Psoas muscle (tissue), 8 donors: ENCODE results near the gene GRK1. TPM values are rescaled to one million over a fixed set of nuclear protein-coding genes. Genes with fewer than 3 reads are reported as not detected.
A peak's percentile ranks its signal among the peaks of the same experiment; 100 is the strongest.
"Not testable (repeated sequence)": the region's sequence is repeated elsewhere in the genome, so short reads cannot be mapped to it uniquely, and the experiment has no call there.

Experiments
- ATAC-seq, 4 donors: fragments of 200-7000 bp; cut with Tn5 transposase; one replicate each; pipeline ENCODE4 v1.9.1; 2020; ENCODE audit warnings: moderate library complexity in 3 of 4, mild to moderate bottlenecking in 2 of 4
- DNase-seq, 2 donors: peaks; one replicate each; pipeline ENCODE4 v3.0.0-alpha.2; 2020
- H3K27ac ChIP-seq: fragments of 200-600 bp; one replicate; pipeline ENCODE4 v1.8.0; 2022
- H3K27me3 ChIP-seq, 3 donors: fragments of 200-600 bp in 1 of 3; one replicate each; pipeline versions ENCODE4 v1.6.1 to v1.8.0; 2013 to 2022; ENCODE audit warnings: low read length in 2 of 3, mild to moderate bottlenecking in 2 of 3, moderate library complexity in 1 of 3; ENCODE audit not compliant: insufficient read depth in 3 of 3
- H3K36me3 ChIP-seq, 2 donors: fragments of 200-600 bp in 1 of 2; one replicate each; pipeline versions ENCODE4 v1.6.1 to v1.8.0; 2013 to 2022; ENCODE audit warnings: low read depth in 1 of 2, mild to moderate bottlenecking in 1 of 2, moderate library complexity in 1 of 2; ENCODE audit not compliant: insufficient read depth in 1 of 2
- H3K4me1 ChIP-seq: fragments of 200-600 bp; one replicate; pipeline ENCODE4 v1.8.0; 2022
- H3K4me3 ChIP-seq: fragments of 200-600 bp; one replicate; pipeline ENCODE4 v1.8.0; 2022; ENCODE audit warnings: mild to moderate bottlenecking
- H3K9me3 ChIP-seq: fragments of 200-600 bp; one replicate; pipeline ENCODE4 v1.8.0; 2022
- CTCF ChIP-seq: fragments of 200-600 bp; IDR thresholded peaks from one replicate; pipeline ENCODE4 v1.8.0; 2022; ENCODE audit warnings: antibody characterized with exemption
- WGBS, 3 donors: extraction: QIAGEN DNeasy Blood & Tissue Kit; methylation state at CpG; one replicate each; pipeline versions ENCODE4 v1.1.6 to v1.1.7; 2013; 5-methylcytosine and 5-hydroxymethylcytosine counted together
- intact Hi-C, 2 donors: fragments of 100-400 bp; cut with DNase I; formaldehyde crosslinking; loops; one replicate each; pipeline versions ENCODE4 v1.11.0 to v1.14.2; 2022
- polyA plus RNA-seq, 3 donors: library from polyadenylated mRNA; stranded (reverse); fragments of 200-250 nt; gene quantifications; one replicate each; pipeline ENCODE4 v1.2.3, GENCODE V29; 2013
- total RNA-seq, 4 donors: library from RNA; stranded (reverse); fragmentation: NEBNext Ultra II Directional in 2 of 4; extraction: Animal tissue kit (Norgen Biotek cat#: 25700) in 2 of 4; gene quantifications; one replicate each; pipeline versions ENCODE4 v1.2.1 to v1.2.4, GENCODE V29; 2021 to 2023
- donor health status: healthy with polysubstance abuse.
- donor health status: DM: no; HTN: no; CAD: no; lungs with moderate emphysema.
- donor health status: Bipolar disorder and iron deficiency.
- donor health status: healthy.
- donor health status: DM: yes; HTN: yes; CAD: no.
- donor health status: DM: no; HTN: no; CAD: no.
- donor health status: DM: no; HTN: no; CAD: no.
- donor health status: DM: yes; HTN: yes; CAD: no.

Gene GRK1
- total and polyA plus RNA-seq, 7 donors: 0.10 TPM; not detected in 6

- Histone ChIP-seq H3K36me3 (no peaks in the 10 kb centered on the region), H3K27ac (peak overlapping the region; percentile 30), H3K9me3 (no peaks in the 10 kb centered on the region), H3K4me3 (peak overlapping the region; percentile 67), H3K4me1 (peaks cover 4% of the 10 kb centered on the region), H3K27me3 (peaks cover 0 to 7% (median 2%) of the 10 kb centered on the region in 3 donors)
- no peak for DNase-seq
- ATAC-seq: peak; percentile 3 to 22 (median 13)
- WGBS, 3 donors: 68 to 75% (median 69%) methylated on average over 30 of the region's 30 CpGs
- TF ChIP-seq CTCF: no peak
- intact Hi-C loops: no loop called here
Observed at GRCh38 chr13:113724016-113724758, 57.2 kb downstream of the GRK1 start.

GRCh38 chr13:113724780-113725315 lies 57.8 kb downstream of the GRK1 start:
- H3K4me3 ChIP-seq: peak overlapping the region; percentile 67
- H3K36me3 ChIP-seq: no peaks in the 10 kb centered on the region
- peak overlapping the region; percentile 30 for H3K27ac ChIP-seq
- H3K27me3 ChIP-seq: peaks cover 0 to 7% (median 2%) of the 10 kb centered on the region in 3 donors
- peaks cover 4% of the 10 kb centered on the region for H3K4me1 ChIP-seq
- peak; percentile 83 to 93 (median 84) for ATAC-seq
- 2% methylated on average over 32 to 36 of the region's 36 CpGs for WGBS, 3 donors
- intact Hi-C loops: no loop called here
- H3K9me3 ChIP-seq: no peaks in the 10 kb centered on the region
- TF ChIP-seq CTCF: peak; percentile 65
- peak; percentile 76 to 87 for DNase-seq

- 0 to 1% methylated on average over 3 to 41 of the region's 75 CpGs; no CpG with 5 or more reads in 1 of the 3 donors for WGBS, 3 donors
- H3K27ac ChIP-seq: peak overlapping the region; percentile 30
- not testable (repeated sequence) for ATAC-seq
Observed at GRCh38 chr13:113725329-113726105, 58.5 kb downstream of the GRK1 start.

GRCh38 chr13:113726106-113726821 lies 59.2 kb downstream of the GRK1 start:
- DNase-seq, H3K9me3 ChIP-seq, H3K4me1 ChIP-seq, intact Hi-C loops, H3K36me3 ChIP-seq: not testable (repeated sequence)
- WGBS, 3 donors: 24 to 47% (median 30%) methylated on average over 19 to 34 of the region's 54 CpGs
- peak overlapping the region; percentile 55 for H3K27ac ChIP-seq
- peaks cover 0 to 18% (median 2%) of the 10 kb centered on the region in 3 donors for H3K27me3 ChIP-seq
- H3K4me3 ChIP-seq: peak overlapping the region; percentile 62
- ATAC-seq: peak in 2 of 4 donors; percentile 25 to 43

More at GRCh38 chr13:113725329-113726105, 58.5 kb downstream of the GRK1 start:
- H3K36me3 ChIP-seq, H3K9me3 ChIP-seq, intact Hi-C loops, H3K4me1 ChIP-seq: not testable (repeated sequence)
- Histone ChIP-seq H3K27me3 (peaks cover 0 to 11% (median 2%) of the 10 kb centered on the region in 3 donors), H3K4me3 (peak overlapping the region; percentile 67)
- peak in 1 of 2 donors; percentile 50 for DNase-seq

DNA sequence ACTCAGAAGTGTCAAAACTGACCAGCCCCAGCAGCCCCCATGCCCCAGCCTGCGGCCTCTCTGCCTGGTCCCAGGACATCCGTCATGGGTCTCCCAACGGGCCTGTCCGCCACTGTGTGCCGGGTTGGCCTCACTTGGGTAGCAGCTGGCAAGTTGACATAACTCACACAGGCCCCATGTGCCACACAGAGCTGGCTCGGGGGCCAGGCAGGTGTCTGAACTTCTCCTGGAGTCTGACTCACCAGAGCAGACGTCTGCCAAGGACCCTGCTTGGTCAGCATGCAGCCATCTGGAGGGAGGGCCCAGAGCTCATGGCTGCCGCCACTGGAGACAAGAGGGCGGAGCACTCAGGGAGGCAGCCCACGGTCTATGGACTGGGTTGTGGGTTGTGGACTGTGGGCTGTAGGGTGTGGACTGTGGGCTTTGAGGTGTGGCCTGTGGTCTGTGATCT lies 60.0 kb downstream of the GRK1 start:
- Histone ChIP-seq H3K9me3 (no peaks in the 10 kb centered on the region), H3K4me1 (peaks cover 4% of the 10 kb centered on the region), H3K27ac (no peak overlapping the region), H3K27me3 (peaks cover 0 to 25% (median 2%) of the 10 kb centered on the region in 3 donors), H3K4me3 (no peak overlapping the region), H3K36me3 (no peaks in the 10 kb centered on the region)
- no peak for TF ChIP-seq CTCF
- WGBS, 3 donors: 51 to 57% (median 52%) methylated on average over 10 of the region's 10 CpGs
- ATAC-seq: peak; percentile 24 to 58 (median 41)
- intact Hi-C loops: no loop called here
- peak in 1 of 2 donors; percentile 37 for DNase-seq
